ENCODE results near the gene SCEL.

SCEL gene

GRCh38 chr13:77521595-77522367 is 13.7 kb upstream of the SCEL start:
- no peak for DNase-seq (ENCODE audit: low spot score)

GRCh38 chr13:77522444-77522843 is 13.1 kb upstream of the SCEL start:
- no peak for DNase-seq (ENCODE audit: low spot score)

GRCh38 chr13:77523386-77523785 is 12.1 kb upstream of the SCEL start:
- no peak for DNase-seq (ENCODE audit: low spot score)

- DNase-seq (ENCODE audit: low spot score) = no peak
Measured at GRCh38 chr13:77523834-77524728, 11.4 kb upstream of the SCEL start.

GRCh38 chr13:77528414-77528813 is 7.1 kb upstream of the SCEL start:
- no peak for DNase-seq (ENCODE audit: low spot score)

- DNase-seq (ENCODE audit: low spot score) = no peak
Measured at GRCh38 chr13:77528834-77529500, 6.5 kb upstream of the SCEL start.

- no peak for DNase-seq (ENCODE audit: low spot score)
Measured at GRCh38 chr13:77529501-77529840, 6.0 kb upstream of the SCEL start.

- DNase-seq (ENCODE audit: low spot score) = no peak
Measured at GRCh38 chr13:77530875-77531274, 4.6 kb upstream of the SCEL start.

- DNase-seq (ENCODE audit: low spot score) = no peak
Measured at GRCh38 chr13:77532983-77533382, 2.5 kb upstream of the SCEL start.

GRCh38 chr13:77533875-77534788 is 1.4 kb upstream of the SCEL start:
- DNase-seq (ENCODE audit: low spot score) = no peak

- no peak for DNase-seq (ENCODE audit: low spot score)
Measured at GRCh38 chr13:77536358-77536757, 852 bp downstream of the SCEL start.

- DNase-seq (ENCODE audit: low spot score) = no peak
Measured at GRCh38 chr13:77537289-77537919, 1.9 kb downstream of the SCEL start.

GRCh38 chr13:77543711-77544110 is 8.2 kb downstream of the SCEL start:
- no peak for DNase-seq (ENCODE audit: low spot score)

GRCh38 chr13:77544355-77544754 is 8.8 kb downstream of the SCEL start:
- DNase-seq (ENCODE audit: low spot score) = no peak

- no peak for DNase-seq (ENCODE audit: low spot score)
Measured at GRCh38 chr13:77544758-77545338, 9.3 kb downstream of the SCEL start.

- DNase-seq (ENCODE audit: low spot score) = no peak
Measured at GRCh38 chr13:77545626-77546412, 10.3 kb downstream of the SCEL start.

GRCh38 chr13:77548095-77548494 is 12.6 kb downstream of the SCEL start:
- no peak for DNase-seq (ENCODE audit: low spot score)

- no peak for DNase-seq (ENCODE audit: low spot score)
Measured at GRCh38 chr13:77548594-77548993, 13.1 kb downstream of the SCEL start.

- no peak for DNase-seq (ENCODE audit: low spot score)
Measured at GRCh38 chr13:77554069-77554468, 18.6 kb downstream of the SCEL start.

GRCh38 chr13:77555246-77555645 is 19.7 kb downstream of the SCEL start:
- DNase-seq (ENCODE audit: low spot score) = no peak

Measured in AG08395 (cell line).